ENCODE data around the gene EDAR. TPM values are rescaled to one million over a fixed set of nuclear protein-coding genes. Genes with fewer than 3 reads are reported as not detected.

Gene EDAR
- total RNA-seq, 4 donors from 2014 or later = not detected

GRCh38 chr2:108937367-108938017 is 51.5 kb downstream of the EDAR start:
- intact Hi-C loops (cut with DNase I; ENCODE audit: low total_unique reads) (no loop called here), in situ Hi-C loops (cut with MboI; ENCODE audit: low sequenced_read_pairs in 4 of 4) (no loop called here)
- TF ChIP-seq POLR2A (IDR thresholded peaks at IDR 0.05) = no peak
- Histone ChIP-seq H3K36me3 (no peaks in the 10 kb centered on the region), H3K9me3 (no peaks in the 10 kb centered on the region), H3K27ac (no peak overlapping the region), H3K4me1 (peaks cover 0 to 2% of the 10 kb centered on the region in 2 donors), H3K27me3 (no peaks in the 10 kb centered on the region), H3K4me3 (no peak overlapping the region)
- ATAC-seq (no peak), DNase-seq (no peak)

- no peaks in the 10 kb centered on the region for H3K9me3 ChIP-seq
- H3K27me3 ChIP-seq = no peaks in the 10 kb centered on the region
- in situ Hi-C loops (cut with MboI; ENCODE audit: low sequenced_read_pairs in 4 of 4) = no loop called here
- peaks cover 0 to 2% of the 10 kb centered on the region in 2 donors for H3K4me1 ChIP-seq
- TF ChIP-seq POLR2A (IDR thresholded peaks at IDR 0.05) (no peak), CTCF (IDR thresholded peaks at IDR 0.05 in 4 of 5, conservative IDR thresholded peaks at IDR 0.05 in 1 of 5) (no peak)
- no peak for DNase-seq
- no peaks in the 10 kb centered on the region for H3K36me3 ChIP-seq
- no peak overlapping the region for H3K27ac ChIP-seq
- ATAC-seq = no peak
- H3K4me3 ChIP-seq = no peak overlapping the region
- intact Hi-C loops (cut with DNase I; ENCODE audit: low total_unique reads) = no loop called here
Observed at GRCh38 chr2:108936866-108937265, 52.2 kb downstream of the EDAR start.

DNA sequence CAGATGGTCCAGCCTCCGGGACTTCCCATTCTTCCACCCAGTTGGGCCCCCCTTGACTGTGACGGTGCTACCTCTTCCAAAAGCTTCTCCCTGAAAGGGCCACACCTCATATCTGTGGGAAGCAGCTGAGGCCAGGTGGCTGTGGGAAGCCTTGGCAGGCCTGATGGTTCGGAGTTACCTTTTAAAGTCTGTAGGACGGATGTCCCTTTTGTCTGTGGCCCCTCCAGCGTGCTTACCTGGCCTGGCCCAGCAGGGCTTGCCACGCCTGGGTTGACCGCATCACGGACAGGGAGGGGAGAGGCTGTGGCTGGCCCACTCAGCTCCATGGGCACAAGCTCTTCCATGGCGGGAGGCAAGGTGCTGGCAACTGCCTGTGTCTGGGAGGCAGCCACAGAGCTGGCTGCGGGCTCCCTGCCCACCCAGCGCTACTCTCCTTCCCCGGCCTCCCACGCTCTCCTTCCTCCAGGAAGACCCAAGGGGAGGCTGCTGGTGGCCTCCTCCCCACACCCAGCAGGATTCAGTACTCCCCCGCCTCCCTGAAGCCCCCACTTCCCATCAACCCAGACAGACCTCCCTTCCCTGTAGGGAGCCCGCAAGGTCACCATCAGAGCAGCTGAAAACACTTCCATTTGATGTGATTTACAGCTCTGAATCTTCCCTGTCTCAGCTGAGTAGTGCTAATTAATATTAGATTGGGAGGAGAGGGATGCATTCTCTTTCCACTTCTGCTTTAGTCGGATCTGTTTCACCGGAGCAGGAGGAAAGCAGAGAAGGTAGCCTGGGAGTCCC is 52.8 kb downstream of the EDAR start:
- TF ChIP-seq CTCF (IDR thresholded peaks at IDR 0.05 in 4 of 5, conservative IDR thresholded peaks at IDR 0.05 in 1 of 5) (no peak), POLR2A (IDR thresholded peaks at IDR 0.05) (no peak)
- in situ Hi-C loops (cut with MboI; ENCODE audit: low sequenced_read_pairs in 4 of 4) = no loop called here
- H3K27ac ChIP-seq = no peak overlapping the region

GRCh38 chr2:108935271-108935741 is 53.7 kb downstream of the EDAR start:
- no peaks in the 10 kb centered on the region for H3K36me3 ChIP-seq
- ATAC-seq = no peak
- no peak overlapping the region for H3K4me3 ChIP-seq
- H3K27me3 ChIP-seq = no peaks in the 10 kb centered on the region
- no peak for DNase-seq
- H3K27ac ChIP-seq = no peak overlapping the region
- peaks cover 0 to 2% of the 10 kb centered on the region in 2 donors for H3K4me1 ChIP-seq
- in situ Hi-C loops (cut with MboI; ENCODE audit: low sequenced_read_pairs in 4 of 4) (no loop called here), intact Hi-C loops (cut with DNase I; ENCODE audit: low total_unique reads) (no loop called here)
- no peaks in the 10 kb centered on the region for H3K9me3 ChIP-seq
- TF ChIP-seq POLR2A (IDR thresholded peaks at IDR 0.05) (no peak), CTCF (IDR thresholded peaks at IDR 0.05 in 4 of 5, conservative IDR thresholded peaks at IDR 0.05 in 1 of 5) (no peak)

More for the DNA sequence above, 52.8 kb downstream of the EDAR start:
- no peak for ATAC-seq
- H3K4me3 ChIP-seq = no peak overlapping the region
- no peaks in the 10 kb centered on the region for H3K36me3 ChIP-seq
- peaks cover 0 to 2% of the 10 kb centered on the region in 2 donors for H3K4me1 ChIP-seq
- DNase-seq = no peak
- intact Hi-C loops (cut with DNase I; ENCODE audit: low total_unique reads) = no loop called here
- no peaks in the 10 kb centered on the region for H3K9me3 ChIP-seq
- no peaks in the 10 kb centered on the region for H3K27me3 ChIP-seq

DNA sequence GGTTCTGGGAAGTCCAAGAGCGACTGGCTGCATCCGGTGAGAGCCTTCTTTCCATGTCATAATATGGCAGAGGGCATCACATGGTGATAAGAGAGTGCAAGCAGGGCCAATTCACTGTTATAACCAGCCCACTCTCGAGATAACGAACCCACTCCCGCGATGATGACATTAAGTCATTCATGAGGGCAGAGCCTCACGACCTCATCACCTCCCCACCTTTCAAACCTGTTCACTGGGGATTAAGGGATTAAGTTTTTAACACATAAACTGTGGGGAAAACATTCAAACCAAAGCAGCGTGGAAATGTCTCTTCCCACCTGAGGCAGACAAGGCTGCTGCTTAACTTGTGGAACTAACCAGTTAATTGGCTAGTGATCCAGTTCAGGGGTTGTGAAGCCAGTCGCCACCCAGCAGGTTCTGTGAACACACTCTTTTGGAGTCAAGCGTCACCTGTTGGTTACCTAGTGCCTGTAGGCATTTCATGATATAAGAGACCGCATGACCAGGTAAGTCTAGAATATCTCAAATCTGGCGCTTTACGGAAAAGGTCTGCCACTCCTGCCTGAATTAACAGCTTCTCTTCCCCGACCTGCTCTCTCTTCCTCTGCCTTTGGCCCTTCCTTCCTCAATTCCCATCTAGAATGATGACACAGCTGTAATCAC is 54.3 kb downstream of the EDAR start:
- no peak overlapping the region for H3K4me3 ChIP-seq
- ATAC-seq (no peak), DNase-seq (no peak)
- in situ Hi-C loops (cut with MboI; ENCODE audit: low sequenced_read_pairs in 4 of 4) = no loop called here
- H3K36me3 ChIP-seq = no peaks in the 10 kb centered on the region
- H3K27me3 ChIP-seq = no peaks in the 10 kb centered on the region
- no peaks in the 10 kb centered on the region for H3K9me3 ChIP-seq
- intact Hi-C loops (cut with DNase I; ENCODE audit: low total_unique reads) = no loop called here
- H3K4me1 ChIP-seq = peaks cover 0 to 2% of the 10 kb centered on the region in 2 donors
- TF ChIP-seq POLR2A (IDR thresholded peaks at IDR 0.05) = no peak
- no peak overlapping the region for H3K27ac ChIP-seq

Measured in gastrocnemius medialis (tissue), 4 donors.